SK-N-MC (cell line): ENCODE measurements around the gene ZKSCAN3.
"Not testable (repeated sequence)": the region's sequence is repeated elsewhere in the genome, so short reads cannot be mapped to it uniquely, and the experiment has no call there.

Experiments used
- DNase-seq: peaks from one replicate; pipeline ENCODE4 v3.0.0-alpha.2; 2011; ENCODE audit warnings: low read depth, low spot score
- H3K27ac ChIP-seq: fragments of 200-600 bp; sonication (generic); 2 replicates; pipeline ENCODE4 v1.5.1; 2016; ENCODE audit warnings: mixed run types
- H3K36me3 ChIP-seq: fragments of 200-600 bp; sonication (generic); 2 replicates; pipeline ENCODE4 v1.6.1; 2017; ENCODE audit warnings: antibody characterized with exemption, low read length, mixed read lengths; ENCODE audit not compliant: insufficient read depth
- H3K4me3 ChIP-seq: fragments of 200-600 bp; sonication (generic); 2 replicates; pipeline ENCODE4 v1.5.1; 2016
- H3K9ac ChIP-seq: fragments of 200-600 bp; sonication (generic); 2 replicates; pipeline ENCODE4 v1.8.0; 2017; ENCODE audit warnings: mixed run types, mixed read lengths; ENCODE audit not compliant: insufficient read length
- H3K9me3 ChIP-seq: fragments of 200-600 bp; sonication (generic); 2 replicates; pipeline ENCODE4 v1.6.1; 2017; ENCODE audit warnings: low read depth, mild to moderate bottlenecking, antibody characterized with exemption, low read length, moderate library complexity, mixed read lengths
- EZH2 ChIP-seq: fragments of 200-600 bp; sonication (generic); IDR thresholded peaks from one replicate; pipeline ENCODE4 v1.6.1; 2017; ENCODE audit warnings: antibody characterized with exemption
- FOXP2 ChIP-seq: optimal IDR thresholded peaks from 2 replicates; pipeline ENCODE3; 2011; ENCODE audit warnings: mild to moderate bottlenecking, moderate library complexity; ENCODE audit not compliant: insufficient read depth; ENCODE audit errors: extremely low read length, control extremely low read depth
- POLR2AphosphoS5 ChIP-seq: IDR thresholded peaks from 2 replicates; pipeline ENCODE4 v1.6.1; 2012; ENCODE audit warnings: mild to moderate bottlenecking, low read depth, low read length, borderline replicate concordance

ZKSCAN3 gene

DNA sequence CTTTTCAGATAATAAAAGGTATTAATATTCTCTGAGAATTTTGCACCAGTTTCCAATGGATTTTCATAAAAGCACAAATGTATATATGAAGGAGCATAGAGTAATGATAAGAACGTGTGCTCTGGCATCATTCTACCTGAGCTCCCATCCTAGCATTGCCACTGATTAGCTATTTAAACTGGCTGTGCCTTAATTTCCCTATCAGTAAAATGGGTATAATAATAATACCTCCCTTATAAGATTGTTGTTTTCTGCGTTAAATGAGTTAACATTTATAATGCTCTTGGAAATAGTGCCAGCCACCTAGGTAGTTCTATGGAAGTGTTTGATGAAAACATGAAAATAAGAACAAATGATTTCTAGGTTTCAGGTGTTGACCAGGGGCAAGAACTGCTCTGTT is 11.2 kb downstream of the ZKSCAN3 start:
- Histone ChIP-seq H3K9ac (no peak overlapping the region), H3K9me3 (no peaks in the 10 kb centered on the region), H3K27ac (no peak overlapping the region), H3K4me3 (no peak overlapping the region), H3K36me3 (peaks cover 17% of the 10 kb centered on the region)
- DNase-seq, result no peak
- TF ChIP-seq FOXP2 (no peak), EZH2 (no peak), POLR2AphosphoS5 (no peak)

DNA sequence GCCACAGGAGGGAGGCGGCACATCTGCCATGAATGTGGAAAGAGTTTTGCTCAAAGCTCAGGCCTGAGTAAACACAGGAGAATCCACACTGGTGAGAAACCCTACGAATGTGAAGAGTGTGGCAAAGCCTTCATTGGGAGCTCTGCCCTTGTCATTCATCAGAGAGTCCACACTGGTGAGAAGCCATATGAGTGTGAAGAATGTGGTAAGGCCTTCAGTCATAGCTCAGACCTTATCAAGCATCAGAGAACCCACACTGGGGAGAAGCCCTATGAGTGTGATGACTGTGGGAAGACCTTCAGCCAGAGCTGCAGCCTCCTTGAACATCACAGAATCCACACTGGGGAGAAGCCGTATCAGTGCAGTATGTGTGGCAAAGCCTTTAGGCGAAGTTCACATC is 15.8 kb downstream of the ZKSCAN3 start:
- H3K9ac ChIP-seq, DNase-seq, H3K4me3 ChIP-seq, H3K9me3 ChIP-seq, H3K27ac ChIP-seq: not testable (repeated sequence)
- peaks cover 17% of the 10 kb centered on the region for H3K36me3 ChIP-seq

DNA sequence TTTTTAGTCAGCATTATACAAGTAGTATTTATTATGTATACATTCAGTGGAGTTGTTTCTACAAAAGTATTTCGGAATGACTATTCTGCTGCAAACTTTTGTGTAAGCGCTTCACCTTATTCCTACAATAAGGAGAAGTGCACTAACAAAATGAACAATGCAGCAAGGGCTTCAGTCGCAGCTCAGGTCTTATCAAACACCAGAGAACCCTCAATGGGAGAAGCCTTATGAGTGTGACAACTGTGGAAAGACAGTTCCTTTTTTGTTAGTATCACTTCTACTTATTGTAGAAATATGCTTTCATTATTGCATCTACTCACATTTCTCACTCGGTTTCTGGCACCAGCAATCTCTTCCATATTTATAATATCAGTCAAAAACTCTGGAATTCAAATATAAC is 18.8 kb downstream of the ZKSCAN3 start:
- DNase-seq, result no peak
- no peak for TF ChIP-seq FOXP2
- TF ChIP-seq EZH2, result no peak
- no peak for TF ChIP-seq POLR2AphosphoS5
- Histone ChIP-seq H3K9me3 (no peaks in the 10 kb centered on the region), H3K36me3 (peaks cover 17% of the 10 kb centered on the region), H3K4me3 (no peak overlapping the region), H3K27ac (no peak overlapping the region), H3K9ac (no peak overlapping the region)

DNA sequence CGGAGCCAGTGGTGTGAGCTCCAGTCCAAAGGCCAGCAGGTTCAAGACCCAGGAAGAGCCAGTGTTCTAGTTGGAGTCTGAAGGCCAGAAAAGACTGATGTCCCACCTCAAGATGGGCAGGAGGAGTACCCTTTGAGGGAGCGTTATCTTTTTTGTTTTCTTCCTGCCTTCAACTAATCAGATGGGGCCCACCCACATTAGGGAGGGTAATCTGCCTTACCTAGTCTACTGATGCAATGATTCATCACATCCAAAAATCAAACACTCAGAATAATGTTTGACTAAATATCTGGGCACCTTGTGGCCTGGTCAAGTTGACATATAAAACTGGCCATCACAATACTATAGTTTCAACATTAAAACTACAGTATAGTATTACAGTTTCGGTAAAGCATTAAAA is 19.7 kb downstream of the ZKSCAN3 start:
- H3K9me3 ChIP-seq, result no peaks in the 10 kb centered on the region
- DNase-seq, result no peak
- H3K27ac ChIP-seq, result no peak overlapping the region
- peaks cover 10% of the 10 kb centered on the region for H3K36me3 ChIP-seq
- no peak overlapping the region for H3K4me3 ChIP-seq
- no peak for TF ChIP-seq POLR2AphosphoS5
- no peak for TF ChIP-seq EZH2
- no peak for TF ChIP-seq FOXP2
- H3K9ac ChIP-seq, result no peak overlapping the region

DNA sequence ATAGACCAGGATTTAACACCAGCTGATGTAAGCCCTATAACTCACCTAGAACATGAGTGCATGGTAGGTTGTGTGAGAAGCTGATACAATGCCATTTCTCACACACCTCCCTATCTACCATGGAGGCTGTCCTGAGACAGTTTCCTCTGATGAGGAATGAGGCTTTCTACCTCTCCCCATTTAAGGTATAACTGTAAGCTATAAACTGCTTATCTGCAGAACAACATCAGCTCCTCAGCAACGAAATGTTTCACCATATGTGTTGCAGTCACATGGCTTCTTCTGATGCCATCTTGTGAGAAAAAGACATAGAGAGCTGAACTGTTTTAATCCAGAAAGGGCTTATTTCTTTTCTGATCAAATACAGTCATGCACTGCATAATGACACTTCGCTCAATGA is 20.7 kb downstream of the ZKSCAN3 start:
- no peaks in the 10 kb centered on the region for H3K9me3 ChIP-seq
- no peak for DNase-seq
- peaks cover 4% of the 10 kb centered on the region for H3K36me3 ChIP-seq
- no peak overlapping the region for H3K9ac ChIP-seq
- TF ChIP-seq EZH2 (no peak), FOXP2 (no peak), POLR2AphosphoS5 (no peak)
- H3K27ac ChIP-seq, result no peak overlapping the region
- no peak overlapping the region for H3K4me3 ChIP-seq

DNA sequence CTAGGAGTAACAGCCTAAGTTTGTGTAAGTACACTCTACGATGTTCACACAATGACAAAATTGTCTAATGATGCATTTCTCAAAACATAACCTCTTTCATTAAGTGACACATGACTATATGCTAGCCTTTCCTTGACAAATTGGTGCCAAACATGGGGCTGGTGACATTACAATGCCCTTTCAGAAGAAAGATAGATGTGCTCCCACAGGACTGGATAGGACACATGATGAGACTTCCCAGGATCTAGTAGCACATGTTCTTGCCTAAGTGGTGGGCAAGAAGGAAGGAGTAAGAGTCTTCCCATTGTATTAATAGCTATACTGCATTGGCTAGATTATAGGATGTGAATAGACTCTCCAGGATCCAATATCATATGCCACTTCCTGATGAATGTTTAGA is 21.5 kb downstream of the ZKSCAN3 start:
- Histone ChIP-seq H3K36me3 (no peaks in the 10 kb centered on the region; the same call in 1 of the 2 replicates), H3K27ac (no peak overlapping the region), H3K9ac (no peak overlapping the region), H3K9me3 (no peaks in the 10 kb centered on the region), H3K4me3 (no peak overlapping the region)
- DNase-seq, result no peak
- TF ChIP-seq POLR2AphosphoS5, result no peak
- TF ChIP-seq EZH2, result no peak
- TF ChIP-seq FOXP2, result no peak

DNA sequence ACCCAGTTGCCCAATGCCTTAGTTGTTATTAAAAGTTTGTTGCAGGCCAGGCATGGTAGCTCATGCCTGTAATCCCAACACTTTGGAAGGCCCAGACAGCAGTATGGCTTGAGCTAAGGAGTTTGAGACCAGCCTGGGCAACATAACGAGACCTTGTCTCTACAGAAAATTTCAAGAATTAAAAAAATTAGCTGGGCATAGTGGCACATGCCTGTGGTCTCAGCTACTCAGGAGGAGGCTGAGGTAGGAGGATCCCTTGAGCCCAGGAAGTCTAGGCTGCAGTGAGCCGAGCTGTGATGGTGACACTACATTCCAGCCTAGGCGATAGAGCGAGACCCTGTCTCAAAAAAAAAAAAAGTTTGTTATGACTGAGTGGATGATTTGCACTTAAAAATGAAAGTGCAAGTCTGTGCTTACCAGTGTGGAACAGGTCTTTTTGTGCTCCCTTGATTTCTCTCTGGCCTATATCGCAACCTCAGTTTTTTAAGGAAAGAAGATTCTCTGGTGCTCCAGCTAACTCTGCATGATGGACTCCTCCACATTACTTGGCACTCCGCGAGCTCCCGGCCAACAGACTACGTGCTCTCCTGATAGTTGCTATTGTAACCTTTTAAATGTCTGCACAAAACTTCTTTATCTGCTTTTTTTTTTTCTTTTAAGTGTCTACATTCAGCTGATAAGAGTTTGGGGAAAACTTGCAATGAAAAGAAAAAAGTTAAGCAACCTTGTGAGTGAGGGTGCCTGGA is 22.1 kb downstream of the ZKSCAN3 start:
- no peak overlapping the region for H3K4me3 ChIP-seq
- no peak overlapping the region for H3K9ac ChIP-seq
- TF ChIP-seq POLR2AphosphoS5 (no peak), FOXP2 (no peak), EZH2 (no peak)
- no peak overlapping the region for H3K27ac ChIP-seq
- H3K9me3 ChIP-seq, result no peaks in the 10 kb centered on the region
- H3K36me3 ChIP-seq, result no peaks in the 10 kb centered on the region
- no peak for DNase-seq

DNA sequence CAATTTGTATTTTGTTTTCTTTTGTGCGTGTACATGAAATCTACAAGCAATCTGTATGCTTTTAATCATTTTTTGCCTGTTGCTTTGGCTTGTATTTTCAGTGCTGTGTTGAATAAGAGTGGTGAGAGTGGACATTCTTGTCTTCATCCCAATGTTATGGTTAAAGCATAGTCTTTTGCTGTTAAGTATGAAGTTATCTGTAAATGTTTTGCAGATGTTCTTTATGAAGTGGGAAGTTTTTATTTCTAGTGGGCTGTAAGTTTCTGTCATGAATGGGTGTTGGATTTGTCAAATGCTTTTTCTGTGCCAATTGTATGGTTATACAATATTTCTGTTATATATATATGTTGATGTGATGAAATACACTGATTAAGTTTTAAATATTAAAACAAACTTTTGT is 24.2 kb downstream of the ZKSCAN3 start:
- no peaks in the 10 kb centered on the region for H3K9me3 ChIP-seq
- H3K9ac ChIP-seq, result no peak overlapping the region
- H3K27ac ChIP-seq, result no peak overlapping the region
- H3K36me3 ChIP-seq, result no peaks in the 10 kb centered on the region
- no peak overlapping the region for H3K4me3 ChIP-seq
- DNase-seq, result no peak
- TF ChIP-seq FOXP2 (no peak), EZH2 (no peak), POLR2AphosphoS5 (no peak)

DNA sequence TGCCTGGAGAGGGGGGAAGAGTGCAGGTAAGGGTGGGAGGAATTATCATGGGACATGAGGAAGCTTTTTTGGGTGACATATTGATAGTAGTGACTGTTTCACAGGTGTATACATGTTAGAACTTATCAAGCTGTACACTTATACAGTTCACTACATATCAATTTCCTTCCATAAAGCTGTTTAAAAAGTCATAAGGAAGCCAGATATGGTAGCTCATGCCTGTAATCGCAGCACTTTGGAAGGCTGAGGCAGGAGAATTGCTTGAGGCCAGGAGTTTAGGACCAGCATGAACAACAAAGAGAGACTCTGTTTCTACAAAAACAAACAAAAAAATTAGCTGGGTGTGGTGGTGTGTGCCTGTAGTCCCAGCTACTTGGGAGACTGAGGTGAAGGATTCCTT is 28.1 kb downstream of the ZKSCAN3 start:
- Histone ChIP-seq H3K27ac (no peak overlapping the region), H3K36me3 (no peaks in the 10 kb centered on the region), H3K4me3 (no peak overlapping the region), H3K9me3 (no peaks in the 10 kb centered on the region), H3K9ac (no peak overlapping the region)
- DNase-seq, result no peak
- TF ChIP-seq FOXP2 (no peak), POLR2AphosphoS5 (no peak), EZH2 (no peak)
